GM18511 (cell line): Measurements from ENCODE around the gene PAWR.
"Not testable (repeated sequence)": the region's sequence is repeated elsewhere in the genome, so short reads cannot be mapped to it uniquely, and the experiment has no call there.

Experiments
- ATAC-seq: cut with Tn5 transposase; IDR thresholded peaks from one replicate; pipeline ENCODE4 v1.9.1; 2021; ENCODE audit warnings: mild to moderate bottlenecking, moderate library complexity; ENCODE audit not compliant: unreplicated experiment

Gene PAWR

GRCh38 chr12:79596719-79597350 lies 93.9 kb downstream of the PAWR start:
- ATAC-seq = no peak

- ATAC-seq = no peak
Observed at GRCh38 chr12:79595273-79595672, 95.5 kb downstream of the PAWR start.

GRCh38 chr12:79592865-79593264 lies 97.9 kb downstream of the PAWR start:
- ATAC-seq = no peak

GRCh38 chr12:79591988-79592387 lies 98.8 kb downstream of the PAWR start:
- no peak for ATAC-seq

- no peak for ATAC-seq
Observed at GRCh38 chr12:79590751-79591150, 100.0 kb downstream of the PAWR start.

GRCh38 chr12:79587368-79587767 lies 103.4 kb downstream of the PAWR start:
- ATAC-seq = no peak

- no peak for ATAC-seq
Observed at GRCh38 chr12:79585147-79585546, 105.6 kb downstream of the PAWR start.

- no peak for ATAC-seq
Observed at GRCh38 chr12:79573820-79574219, 116.9 kb downstream of the PAWR start.

- no peak for ATAC-seq
Observed at GRCh38 chr12:79569679-79570078, 121.1 kb downstream of the PAWR start.

GRCh38 chr12:79567175-79567563 lies 123.6 kb downstream of the PAWR start:
- ATAC-seq = no peak

GRCh38 chr12:79566452-79567174 lies 124.2 kb downstream of the PAWR start:
- ATAC-seq = no peak

GRCh38 chr12:79564727-79565350 lies 125.9 kb downstream of the PAWR start:
- ATAC-seq = not testable (repeated sequence)

- ATAC-seq = no peak
Observed at GRCh38 chr12:79563021-79563740, 127.6 kb downstream of the PAWR start.

GRCh38 chr12:79561401-79562132 lies 129.2 kb downstream of the PAWR start:
- no peak for ATAC-seq

- no peak for ATAC-seq
Observed at GRCh38 chr12:79560225-79560889, 130.4 kb downstream of the PAWR start.

- ATAC-seq = no peak
Observed at GRCh38 chr12:79559591-79559990, 131.2 kb downstream of the PAWR start.

- no peak for ATAC-seq
Observed at GRCh38 chr12:79558924-79559469, 131.8 kb downstream of the PAWR start.

GRCh38 chr12:79557690-79558315 lies 133.0 kb downstream of the PAWR start:
- no peak for ATAC-seq
